Kidney epithelial cell (primary cell): Measurements from ENCODE around the gene KCP. TPM values are rescaled to one million over a fixed set of nuclear protein-coding genes. Genes with fewer than 3 reads are reported as not detected.
A peak's percentile ranks its signal among the peaks of the same experiment; 100 is the strongest.

ENCODE experiments used
- DNase-seq: peaks from one replicate; pipeline ENCODE4 v3.0.0-alpha.2; 2010; ENCODE audit warnings: low read depth
- H3K27me3 ChIP-seq: 2 replicates; pipeline ENCODE4 v1.6.0; 2011; ENCODE audit warnings: low read length; ENCODE audit not compliant: control insufficient read depth, insufficient read depth
- H3K36me3 ChIP-seq: 2 replicates; pipeline ENCODE4 v1.5.1; 2011; ENCODE audit warnings: low read length; ENCODE audit not compliant: control insufficient read depth, insufficient read depth
- H3K4me3 ChIP-seq: 2 replicates; pipeline ENCODE4 v1.5.1; 2011; ENCODE audit warnings: low read depth, mild to moderate bottlenecking, control low read depth, low read length
- total RNA-seq: library from RNA; depleted of rRNA; stranded (reverse); fragments of >200 nt; gene quantifications from 2 replicates; pipeline ENCODE4 v1.2.3, GENCODE V29; 2015
- TF ChIP-seq, protein P1 (sequence below): IDR thresholded peaks from 2 replicates; pipeline ENCODE4 v1.5.1; 2011; ENCODE audit warnings: mild to moderate bottlenecking, moderate library complexity, low read length, control low read depth, inconsistent platforms; ENCODE audit not compliant: insufficient read depth, poor library complexity, severe bottlenecking

KCP gene
- total RNA-seq, 1 donor from 2014 or later, result 1.3 TPM

GRCh38 chr7:128884561-128885369, 25.7 kb downstream of the KCP start:
- TF ChIP-seq, protein P1, sequence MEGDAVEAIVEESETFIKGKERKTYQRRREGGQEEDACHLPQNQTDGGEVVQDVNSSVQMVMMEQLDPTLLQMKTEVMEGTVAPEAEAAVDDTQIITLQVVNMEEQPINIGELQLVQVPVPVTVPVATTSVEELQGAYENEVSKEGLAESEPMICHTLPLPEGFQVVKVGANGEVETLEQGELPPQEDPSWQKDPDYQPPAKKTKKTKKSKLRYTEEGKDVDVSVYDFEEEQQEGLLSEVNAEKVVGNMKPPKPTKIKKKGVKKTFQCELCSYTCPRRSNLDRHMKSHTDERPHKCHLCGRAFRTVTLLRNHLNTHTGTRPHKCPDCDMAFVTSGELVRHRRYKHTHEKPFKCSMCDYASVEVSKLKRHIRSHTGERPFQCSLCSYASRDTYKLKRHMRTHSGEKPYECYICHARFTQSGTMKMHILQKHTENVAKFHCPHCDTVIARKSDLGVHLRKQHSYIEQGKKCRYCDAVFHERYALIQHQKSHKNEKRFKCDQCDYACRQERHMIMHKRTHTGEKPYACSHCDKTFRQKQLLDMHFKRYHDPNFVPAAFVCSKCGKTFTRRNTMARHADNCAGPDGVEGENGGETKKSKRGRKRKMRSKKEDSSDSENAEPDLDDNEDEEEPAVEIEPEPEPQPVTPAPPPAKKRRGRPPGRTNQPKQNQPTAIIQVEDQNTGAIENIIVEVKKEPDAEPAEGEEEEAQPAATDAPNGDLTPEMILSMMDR, result no peak
- H3K4me3 ChIP-seq, result no peak overlapping the region
- DNase-seq, result no peak
- H3K27me3 ChIP-seq, result peaks cover 3% of the 10 kb centered on the region
- no peaks in the 10 kb centered on the region for H3K36me3 ChIP-seq

GRCh38 chr7:128883622-128884448, 26.7 kb downstream of the KCP start:
- TF ChIP-seq, protein P1, result peak; percentile 89
- Histone ChIP-seq H3K4me3 (no peak overlapping the region), H3K36me3 (no peaks in the 10 kb centered on the region), H3K27me3 (peaks cover 3% of the 10 kb centered on the region)
- no peak for DNase-seq

DNA sequence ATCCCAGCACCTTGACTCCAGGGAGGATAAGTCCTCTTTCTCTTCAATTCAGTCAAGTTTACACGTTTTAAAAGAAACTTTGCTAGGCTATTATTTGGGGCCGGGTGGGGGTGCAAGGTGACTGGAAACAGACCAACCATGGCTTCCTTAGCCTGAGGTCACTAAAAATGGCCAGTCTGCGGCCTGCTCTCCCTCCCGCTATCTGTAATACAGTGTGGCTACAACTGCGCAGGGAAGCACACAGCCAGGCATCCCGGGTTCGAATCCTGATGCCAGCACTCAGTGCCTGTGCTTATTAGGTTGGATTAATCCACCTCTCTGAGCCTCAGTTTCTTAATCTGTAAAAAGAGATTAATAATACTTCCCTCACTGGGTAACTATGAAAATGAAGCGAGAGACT, 28.4 kb downstream of the KCP start:
- peaks cover 3% of the 10 kb centered on the region for H3K27me3 ChIP-seq
- H3K4me3 ChIP-seq, result no peak overlapping the region
- H3K36me3 ChIP-seq, result no peaks in the 10 kb centered on the region
- TF ChIP-seq, protein P1, result no peak
- no peak for DNase-seq

DNA sequence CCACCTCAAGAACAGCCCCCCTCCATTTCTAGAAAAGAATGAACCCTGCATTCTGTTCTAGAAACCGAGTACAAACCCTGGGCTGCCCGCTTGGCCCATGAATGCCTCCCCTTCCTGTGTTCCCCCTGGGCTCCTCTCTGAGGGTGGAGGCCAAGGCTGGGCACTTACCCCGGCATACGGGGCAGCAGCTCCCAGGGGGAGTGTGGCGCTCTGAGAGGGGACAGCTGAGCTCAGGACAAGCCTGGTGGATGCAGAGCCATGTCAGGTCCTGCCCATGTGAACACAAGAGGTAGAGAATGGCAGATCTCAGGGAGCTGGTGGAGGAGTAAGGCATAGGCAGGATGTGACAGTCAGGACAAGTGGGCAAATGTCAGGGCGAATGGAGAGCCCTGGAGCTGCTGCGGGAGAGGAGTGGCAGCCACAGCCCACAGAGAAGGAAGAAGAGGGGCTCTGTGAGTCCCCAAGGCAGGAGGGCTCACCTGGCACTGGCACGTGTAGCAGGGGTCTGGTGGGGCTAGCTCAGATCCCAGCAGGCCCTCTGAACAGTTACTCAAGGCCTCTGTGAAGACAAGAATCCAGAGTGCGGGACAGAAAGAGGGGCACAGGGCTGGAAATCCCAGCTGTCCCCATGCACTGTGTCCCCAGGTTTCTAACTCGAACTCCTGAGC, 28.9 kb downstream of the KCP start:
- Histone ChIP-seq H3K36me3 (no peaks in the 10 kb centered on the region), H3K27me3 (peaks cover 3% of the 10 kb centered on the region), H3K4me3 (no peak overlapping the region)
- TF ChIP-seq, protein P1, result no peak
- no peak for DNase-seq

GRCh38 chr7:128880791-128881457, 29.6 kb downstream of the KCP start:
- peaks cover 3% of the 10 kb centered on the region for H3K27me3 ChIP-seq
- no peaks in the 10 kb centered on the region for H3K36me3 ChIP-seq
- no peak overlapping the region for H3K4me3 ChIP-seq
- no peak for DNase-seq
- TF ChIP-seq, protein P1, result no peak
